OCI-LY7 (cell line): ENCODE results near the gene MGAT1. TPM values are rescaled to one million over a fixed set of nuclear protein-coding genes. Genes with fewer than 3 reads are reported as not detected.

Source experiments
- BruUV-seq: library from RNA; stranded (reverse); fragments of 400-500 nt; replicated peaks from 2 replicates; lab custom pipeline; 2021; lab: Mats Ljungman, UMichigan
- CTCF ChIA-PET: fragments of 300-600 bp; sonication (Branson Sonifier 250); formaldehyde crosslinking; loops from one replicate; lab custom pipeline; 2022; ENCODE audit warnings: antibody characterized with exemption; ENCODE audit not compliant: unreplicated experiment; lab: Charles Lee
- POLR2A ChIA-PET: fragments of 300-600 bp; sonication (Branson Sonifier 250); formaldehyde crosslinking; loops from one replicate; lab custom pipeline; 2022; ENCODE audit warnings: antibody characterized with exemption; lab: Charles Lee
- DNase-seq: peaks from one replicate; pipeline ENCODE4 v3.0.0-alpha.2; 2015; ENCODE audit warnings: low spot score
- H2AFZ ChIP-seq: fragments of 200-600 bp; sonication (generic), shearing (Covaris generic); 2 replicates; pipeline ENCODE4 v1.6.1; 2014; ENCODE audit warnings: mild to moderate bottlenecking, antibody characterized with exemption, low read length, moderate library complexity
- H3K27ac ChIP-seq: fragments of 200-600 bp; sonication (generic); 2 replicates; pipeline ENCODE4 v1.5.1; 2014; ENCODE audit warnings: mixed run types, low read depth, mild to moderate bottlenecking, moderate library complexity, low read length, inconsistent platforms; ENCODE audit not compliant: poor library complexity, severe bottlenecking
- H3K36me3 ChIP-seq: fragments of 200-600 bp; sonication (generic); 2 replicates; pipeline ENCODE4 v1.6.1; 2014; ENCODE audit warnings: mild to moderate bottlenecking, antibody characterized with exemption, low read length, moderate library complexity, mixed read lengths; ENCODE audit not compliant: insufficient read depth
- H3K4me1 ChIP-seq: fragments of 200-600 bp; sonication (generic); 2 replicates; pipeline ENCODE4 v1.5.1; 2014; ENCODE audit warnings: mild to moderate bottlenecking, low read length; ENCODE audit not compliant: insufficient read depth, poor library complexity, severe bottlenecking
- H3K4me2 ChIP-seq: fragments of 200-600 bp; sonication (generic); 2 replicates; pipeline ENCODE4 v1.6.1; 2014; ENCODE audit warnings: mild to moderate bottlenecking, low read length
- H3K4me3 ChIP-seq: fragments of 200-600 bp; sonication (generic); 2 replicates; pipeline ENCODE4 v1.5.1; 2014; ENCODE audit warnings: mild to moderate bottlenecking, low read depth, low read length; ENCODE audit not compliant: poor library complexity, severe bottlenecking
- H3K79me2 ChIP-seq: fragments of 200-600 bp; sonication (generic); 2 replicates; pipeline ENCODE4 v1.6.1; 2016; ENCODE audit warnings: low read depth, mild to moderate bottlenecking, low read length, moderate library complexity, mixed read lengths; ENCODE audit not compliant: insufficient read depth
- H3K9me2 ChIP-seq: fragments of 200-600 bp; sonication (generic); 2 replicates; pipeline ENCODE4 v1.6.1; 2016; ENCODE audit warnings: mild to moderate bottlenecking, low read length, mixed read lengths; ENCODE audit not compliant: insufficient read depth
- H3K9me3 ChIP-seq: fragments of 200-600 bp; sonication (generic); 2 replicates; pipeline ENCODE4 v1.6.1; 2014; ENCODE audit warnings: mild to moderate bottlenecking, mixed run types, low read length, mixed read lengths
- H4K20me1 ChIP-seq: fragments of 200-600 bp; sonication (generic); 2 replicates; pipeline ENCODE4 v1.6.1; 2014; ENCODE audit warnings: mild to moderate bottlenecking, antibody characterized with exemption, low read length, moderate library complexity, mixed read lengths; ENCODE audit not compliant: insufficient read depth
- CTCF ChIP-seq: fragments of 200-600 bp; sonication (generic); conservative IDR thresholded peaks from 2 replicates; pipeline ENCODE4 v1.5.1; 2014; ENCODE audit warnings: mild to moderate bottlenecking, antibody characterized with exemption, low read length, moderate library complexity, mixed read lengths
- EZH2phosphoT487 ChIP-seq: fragments of 200-600 bp; sonication (generic); IDR thresholded peaks from 2 replicates; pipeline ENCODE4 v1.6.1; 2018; ENCODE audit warnings: low read depth, borderline replicate concordance, mild to moderate bottlenecking, mixed run types, antibody characterized with exemption, low read length, moderate library complexity, mixed read lengths
- intact Hi-C: fragments of 100-400 bp; cut with micrococcal nuclease; formaldehyde crosslinking; loops from one replicate; pipeline ENCODE4 v1.10.0; 2022; ENCODE audit not compliant: unreplicated experiment
- total RNA-seq, 2 experiments: library from RNA; depleted of rRNA in 1 of 2; stranded (reverse); fragments of >200 nt in 1 of 2; shearing (Covaris generic) in 1 of 2; gene quantifications; 2 replicates each; pipeline ENCODE4 v1.2.3, GENCODE V29; 2014 to 2022

The MGAT1 gene
- total RNA-seq, 2 experiments from 2014 or later = 75.4 to 103 TPM

GRCh38 chr5:180785794-180786221 is 16.8 kb downstream of the MGAT1 start:
- H3K36me3 ChIP-seq = peaks cover 32% of the 10 kb centered on the region
- POLR2A ChIA-PET = interaction anchor here (0.6 to 0.8 kb wide), 2 partner anchors 83 to 738 kb away, joined by 3 read pairs; no protein-coding TSS in a partner anchor
- no peak overlapping the region for H2AFZ ChIP-seq
- no peaks in the 10 kb centered on the region for H3K9me2 ChIP-seq
- CTCF ChIA-PET = interaction anchor here (0.5 to 1.0 kb wide), 2 partner anchors 45 to 82 kb away, joined by 3 read pairs; no protein-coding TSS in a partner anchor
- no peak overlapping the region for H3K4me2 ChIP-seq
- no peaks in the 10 kb centered on the region for H3K4me1 ChIP-seq
- no peak overlapping the region for H3K27ac ChIP-seq
- H3K9me3 ChIP-seq = no peaks in the 10 kb centered on the region
- BruUV-seq = no TSS peak
- no peak for TF ChIP-seq CTCF
- H3K79me2 ChIP-seq = no peaks in the 10 kb centered on the region
- DNase-seq = no peak
- no peak overlapping the region for H3K4me3 ChIP-seq
- no peaks in the 10 kb centered on the region for H4K20me1 ChIP-seq
- intact Hi-C loops = loop anchor here (2.0 kb wide), 1 partner anchor 75 kb away; the partner anchor contains the start of gene ZFP62

GRCh38 chr5:180785121-180785781 is 17.4 kb downstream of the MGAT1 start:
- DNase-seq = no peak
- Histone ChIP-seq H3K36me3 (peaks cover 26% of the 10 kb centered on the region), H3K9me2 (no peaks in the 10 kb centered on the region), H4K20me1 (no peaks in the 10 kb centered on the region), H3K9me3 (no peaks in the 10 kb centered on the region), H3K4me1 (no peaks in the 10 kb centered on the region), H2AFZ (no peak overlapping the region), H3K27ac (no peak overlapping the region), H3K79me2 (no peaks in the 10 kb centered on the region), H3K4me3 (no peak overlapping the region), H3K4me2 (no peak overlapping the region)
- no TSS peak for BruUV-seq
- no peak for TF ChIP-seq CTCF
- no peak for TF ChIP-seq EZH2phosphoT487
- POLR2A ChIA-PET = interaction anchor here (0.8 to 1.1 kb wide), 3 partner anchors 79 to 84 kb away, joined by 3 read pairs; no protein-coding TSS in a partner anchor
- CTCF ChIA-PET = interaction anchor here (1.0 kb wide), 1 partner anchor 45 kb away, joined by 3 read pairs; no protein-coding TSS in a partner anchor
- intact Hi-C loops = loop anchor here (2.0 kb wide), 1 partner anchor 76 kb away; the partner anchor contains the start of gene ZFP62
